Measurements from ENCODE around the gene DGKE.

The DGKE gene

GRCh38 chr17:56792267-56792666 lies 41.7 kb upstream of the DGKE start:
- no peaks in the 10 kb centered on the region for H3K36me3 ChIP-seq (ENCODE audit: insufficient read depth)
- no peaks in the 10 kb centered on the region for H3K27me3 ChIP-seq (ENCODE audit: insufficient read depth, low read depth)
- no peak overlapping the region for H2AFZ ChIP-seq (ENCODE audit: low read depth)
- no peaks in the 10 kb centered on the region for H4K20me1 ChIP-seq (ENCODE audit: insufficient read depth)
- H3K4me2 ChIP-seq: no peak overlapping the region
- H3K4me1 ChIP-seq (ENCODE audit: low read depth, poor library complexity, severe bottlenecking): peaks cover 10% of the 10 kb centered on the region
- no peak for TF ChIP-seq CTCF (conservative IDR thresholded peaks at IDR 0.05; ENCODE audit: low read depth, low read length)
- no peaks in the 10 kb centered on the region for H3K79me2 ChIP-seq (ENCODE audit: insufficient read depth, low read depth)
- no peak overlapping the region for H3K27ac ChIP-seq
- H3K9ac ChIP-seq: no peak overlapping the region
- H3K4me3 ChIP-seq (IDR thresholded peaks at IDR 0.05; ENCODE audit: insufficient read depth, low read depth, low read length): no peak overlapping the region

- H3K4me1 ChIP-seq (ENCODE audit: low read depth, poor library complexity, severe bottlenecking): peaks cover 4% of the 10 kb centered on the region
- H3K4me3 ChIP-seq (IDR thresholded peaks at IDR 0.05; ENCODE audit: insufficient read depth, low read depth, low read length): no peak overlapping the region
- no peak overlapping the region for H3K27ac ChIP-seq
- H3K27me3 ChIP-seq (ENCODE audit: insufficient read depth, low read depth): no peaks in the 10 kb centered on the region
- no peaks in the 10 kb centered on the region for H3K36me3 ChIP-seq (ENCODE audit: insufficient read depth)
- no peak for TF ChIP-seq CTCF (conservative IDR thresholded peaks at IDR 0.05; ENCODE audit: low read depth, low read length)
- no peak overlapping the region for H3K4me2 ChIP-seq
- H3K79me2 ChIP-seq (ENCODE audit: insufficient read depth, low read depth): no peaks in the 10 kb centered on the region
- no peak overlapping the region for H2AFZ ChIP-seq (ENCODE audit: low read depth)
- no peak overlapping the region for H3K9ac ChIP-seq
- no peaks in the 10 kb centered on the region for H4K20me1 ChIP-seq (ENCODE audit: insufficient read depth)
Measured at GRCh38 chr17:56793531-56793930, 40.4 kb upstream of the DGKE start.

- no peak for TF ChIP-seq CTCF (conservative IDR thresholded peaks at IDR 0.05; ENCODE audit: low read depth, low read length)
- no peaks in the 10 kb centered on the region for H3K79me2 ChIP-seq (ENCODE audit: insufficient read depth, low read depth)
- peaks cover 9% of the 10 kb centered on the region for H3K4me1 ChIP-seq (ENCODE audit: low read depth, poor library complexity, severe bottlenecking)
- H3K36me3 ChIP-seq (ENCODE audit: insufficient read depth): no peaks in the 10 kb centered on the region
- no peaks in the 10 kb centered on the region for H4K20me1 ChIP-seq (ENCODE audit: insufficient read depth)
- H3K4me3 ChIP-seq (IDR thresholded peaks at IDR 0.05; ENCODE audit: insufficient read depth, low read depth, low read length): no peak overlapping the region
- no peak overlapping the region for H2AFZ ChIP-seq (ENCODE audit: low read depth)
- no peak overlapping the region for H3K27ac ChIP-seq
- no peak overlapping the region for H3K9ac ChIP-seq
- no peaks in the 10 kb centered on the region for H3K27me3 ChIP-seq (ENCODE audit: insufficient read depth, low read depth)
- H3K4me2 ChIP-seq: no peak overlapping the region
Measured at GRCh38 chr17:56793957-56794356, 40.0 kb upstream of the DGKE start.

- Histone ChIP-seq H3K9ac (no peak overlapping the region), H3K4me3 (IDR thresholded peaks at IDR 0.05; ENCODE audit: insufficient read depth, low read depth, low read length) (no peak overlapping the region), H3K27ac (no peak overlapping the region), H2AFZ (ENCODE audit: low read depth) (no peak overlapping the region), H3K4me2 (no peak overlapping the region), H3K4me1 (ENCODE audit: low read depth, poor library complexity, severe bottlenecking) (peaks cover 17% of the 10 kb centered on the region), H4K20me1 (ENCODE audit: insufficient read depth) (no peaks in the 10 kb centered on the region), H3K79me2 (ENCODE audit: insufficient read depth, low read depth) (no peaks in the 10 kb centered on the region), H3K27me3 (ENCODE audit: insufficient read depth, low read depth) (no peaks in the 10 kb centered on the region), H3K36me3 (ENCODE audit: insufficient read depth) (no peaks in the 10 kb centered on the region)
- TF ChIP-seq CTCF (conservative IDR thresholded peaks at IDR 0.05; ENCODE audit: low read depth, low read length): no peak
Measured at GRCh38 chr17:56795221-56795865, 38.6 kb upstream of the DGKE start.
